Stimulated activated CD8-positive, alpha-beta memory T cell treated with anti-CD3 and anti-CD28 coated beads, Interleukin-2, amount 100 ng/mL, for 48 hours (primary cell): ENCODE data around the gene LIMD2.

Experiments used
- DNase-seq, 2 donors: peaks; one replicate each; pipeline ENCODE4 v3.0.0-alpha.2; 2020; ENCODE audit warnings: low read depth in 2 of 2

LIMD2 gene

DNA sequence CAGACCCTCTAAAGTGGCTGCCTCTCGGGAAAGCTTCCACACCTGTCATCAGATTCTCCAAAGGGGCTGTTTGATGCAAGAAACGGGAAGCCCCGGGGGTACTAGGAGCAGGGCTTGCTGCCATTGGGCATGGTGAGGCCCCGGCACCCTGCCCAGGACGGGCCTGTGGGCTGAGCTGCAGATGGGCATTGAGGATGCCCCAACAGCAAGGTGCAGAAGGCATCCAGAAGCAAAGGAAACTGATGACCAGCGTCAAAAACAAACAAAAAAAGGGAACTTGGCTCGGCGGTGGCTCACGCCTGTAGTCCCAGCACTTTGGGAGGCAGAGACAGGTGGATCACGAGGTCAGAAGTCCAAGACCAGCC lies 1.5 kb upstream of the LIMD2 start:
- no peak for DNase-seq

DNA sequence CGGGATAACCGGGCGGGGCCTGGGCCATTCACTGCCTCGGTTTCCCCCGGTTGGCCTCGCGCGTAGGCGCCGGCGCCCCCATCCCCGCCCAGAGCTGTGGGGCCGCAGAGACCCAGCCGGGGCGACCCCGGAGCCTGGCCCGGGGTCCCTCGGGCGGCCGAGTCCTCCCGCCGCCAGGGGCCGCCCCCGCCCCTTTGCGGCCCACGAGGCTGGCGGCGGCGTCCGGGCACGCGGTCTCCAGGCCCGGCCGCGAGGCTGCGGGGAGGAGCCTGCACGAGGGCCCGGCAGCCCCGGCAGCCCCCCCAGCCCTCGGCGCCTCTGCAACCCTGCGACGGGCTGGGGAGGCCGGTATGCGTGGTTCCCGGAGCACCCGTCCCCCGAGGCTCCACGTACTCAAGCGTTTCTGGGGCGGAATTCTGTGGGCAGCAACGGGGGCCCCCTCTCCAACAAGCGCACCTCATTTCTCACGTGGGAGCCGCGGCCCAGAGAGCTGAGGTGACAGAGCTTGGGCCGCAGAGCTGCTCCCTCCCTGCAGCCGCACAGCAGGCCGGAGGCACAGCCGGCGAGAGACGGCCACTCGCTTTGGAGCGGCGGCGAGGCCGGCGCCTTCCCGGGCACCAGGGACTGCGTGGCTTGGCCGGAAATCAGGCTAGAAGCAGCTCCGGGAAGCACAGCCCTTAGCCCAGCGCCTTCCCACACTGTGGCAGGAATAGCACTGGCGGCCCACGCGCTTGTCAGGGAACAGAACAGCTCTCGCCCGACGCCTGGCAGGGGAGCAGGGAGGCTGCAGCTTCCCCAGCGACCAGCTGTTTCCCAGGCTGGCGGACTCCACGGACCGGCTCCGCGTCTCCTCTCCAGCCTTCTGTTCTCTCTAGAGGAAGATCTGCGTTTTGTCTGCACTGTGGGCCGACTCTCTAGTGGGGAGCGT lies 867 bp upstream of the LIMD2 start:
- DNase-seq, result peak in 1 of 2 donors; percentile 49

DNA sequence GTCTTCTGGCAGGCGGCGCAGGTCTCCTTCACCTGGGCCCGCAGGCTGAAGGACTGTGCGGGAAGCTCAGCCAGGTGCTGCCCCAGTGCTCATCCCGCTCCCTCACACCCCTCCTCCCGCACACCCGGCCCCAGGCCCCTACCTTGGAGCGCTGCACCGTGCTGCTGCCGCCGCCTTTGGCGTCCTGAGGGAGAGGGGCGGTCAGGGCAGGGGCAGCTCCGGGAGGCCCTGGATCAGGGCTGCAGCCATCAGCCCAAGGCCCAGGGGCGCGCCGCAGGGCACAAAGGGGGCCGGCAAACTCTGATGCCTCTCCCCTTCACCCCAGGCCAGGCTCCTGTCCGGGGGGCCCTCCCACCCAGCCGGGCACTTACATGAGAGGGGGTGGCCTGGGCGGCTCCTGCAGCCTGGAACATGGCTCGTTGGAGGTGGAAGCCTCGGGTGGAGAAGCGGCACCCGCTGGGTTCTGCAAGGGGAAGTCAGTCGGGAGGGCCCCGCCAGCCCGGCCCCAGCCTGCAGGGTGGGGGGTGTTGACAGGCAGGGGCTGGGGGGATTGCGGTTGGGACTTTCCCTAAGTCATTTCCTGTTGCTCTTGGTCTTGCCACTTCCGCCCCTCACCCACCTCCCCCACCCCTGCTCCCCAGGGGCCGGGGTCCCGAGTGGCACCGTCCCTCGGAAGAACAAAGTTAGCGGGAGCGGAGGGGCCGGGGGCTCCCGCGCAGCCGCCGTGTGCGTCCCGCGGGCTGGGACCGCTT lies 863 bp downstream of the LIMD2 start:
- peak; percentile 64 to 76 for DNase-seq

DNA sequence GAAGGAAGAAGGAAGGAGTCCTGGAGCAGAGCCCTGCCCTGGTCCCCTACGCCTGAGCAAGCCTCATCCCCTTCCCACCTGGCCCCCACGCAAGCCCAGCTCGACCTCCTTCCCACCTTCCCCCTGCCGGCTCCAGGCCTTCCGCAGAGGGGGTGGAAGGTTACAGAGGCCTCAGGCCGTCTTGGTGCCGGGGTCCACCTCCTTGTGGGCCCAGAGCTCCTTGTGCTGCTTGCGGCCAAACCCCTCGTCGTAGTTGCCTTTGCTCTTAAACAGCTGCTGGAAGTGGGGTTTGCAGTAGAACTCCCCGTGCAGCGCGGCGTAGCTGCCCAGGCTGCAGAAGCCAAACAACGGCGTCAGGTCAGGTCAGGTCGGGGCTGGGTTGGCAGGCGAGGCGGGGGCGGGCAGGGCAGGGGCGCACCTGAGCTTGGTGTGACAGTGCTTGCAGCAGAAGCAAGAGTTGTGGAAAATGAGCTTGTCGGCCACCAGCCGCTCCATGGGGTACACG lies 1.5 kb downstream of the LIMD2 start:
- peak in 1 of 2 donors; percentile 30 for DNase-seq

DNA sequence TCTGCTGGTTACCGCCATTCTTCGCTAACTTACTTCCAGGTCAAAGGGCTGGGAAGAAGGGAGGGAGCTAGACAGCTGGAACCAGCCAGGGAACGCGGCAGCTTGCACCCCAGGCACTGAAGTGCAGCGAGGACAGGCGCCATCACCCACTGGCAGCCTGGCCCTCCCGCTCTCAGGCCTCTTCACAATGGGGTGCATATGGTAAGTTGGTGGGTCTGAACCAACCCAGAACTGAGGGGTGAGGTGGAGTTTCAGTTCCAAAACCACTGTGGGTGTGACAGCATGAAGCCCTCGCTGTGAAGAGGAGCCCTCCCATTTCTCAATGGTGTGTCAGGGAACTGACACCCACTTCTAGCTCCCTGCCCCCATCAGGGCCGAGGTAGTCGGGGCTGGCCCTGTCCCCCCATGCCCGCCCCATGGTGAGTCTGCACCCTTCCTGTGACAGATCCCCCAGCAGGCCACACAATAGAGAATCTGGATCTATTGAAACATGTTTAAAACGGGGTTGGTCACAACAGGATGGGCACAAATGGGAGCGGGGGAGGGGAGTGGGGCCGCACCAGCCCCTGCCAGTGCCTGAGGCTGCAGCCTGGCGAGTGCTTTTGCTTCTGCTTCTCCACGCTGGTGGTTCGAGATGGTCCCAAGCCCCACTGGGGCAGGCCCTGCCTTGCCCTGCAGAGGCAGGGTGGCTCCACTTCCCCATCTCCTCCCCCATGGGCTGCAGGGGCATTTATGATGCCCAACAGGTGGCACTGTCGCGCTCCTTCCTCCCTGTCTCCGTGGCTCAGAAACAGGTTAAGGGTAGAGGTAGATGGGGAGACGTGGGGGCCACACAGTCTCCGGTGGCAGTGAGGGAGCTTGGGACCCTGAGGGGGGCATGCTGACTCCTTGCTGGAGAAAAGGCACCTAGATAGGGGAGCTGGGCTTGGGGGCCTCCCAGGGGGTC lies 2.3 kb downstream of the LIMD2 start:
- peak; percentile 57 to 72 for DNase-seq

DNA sequence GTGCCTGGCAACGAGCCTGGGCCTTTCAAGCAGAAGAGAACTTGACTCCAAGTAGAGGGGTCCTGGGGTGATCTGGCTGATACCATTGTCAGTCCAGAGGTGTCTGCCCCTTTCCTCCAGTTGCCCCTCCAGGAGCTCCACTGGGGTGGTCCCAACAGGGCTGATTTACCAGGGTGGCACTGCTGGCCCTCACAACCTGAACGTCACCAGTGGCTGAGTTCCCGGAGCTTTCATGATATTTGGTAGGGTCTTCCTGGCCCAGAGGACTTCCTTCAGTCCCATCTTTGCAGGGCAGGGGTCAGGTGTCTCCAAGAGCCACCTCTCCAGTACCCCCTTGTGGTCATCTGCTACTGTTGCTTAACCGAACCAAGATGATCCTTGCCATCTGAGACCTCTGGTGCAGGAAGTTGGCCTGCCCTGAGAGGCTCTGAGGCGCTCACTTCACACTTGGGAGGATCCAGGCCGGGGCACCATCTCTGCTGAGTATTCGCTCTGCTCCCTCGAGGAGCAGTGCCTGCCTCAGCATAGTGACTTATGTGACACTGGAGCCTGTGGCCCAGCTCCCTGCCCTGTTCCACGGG lies 3.5 kb downstream of the LIMD2 start:
- DNase-seq, result no peak

DNA sequence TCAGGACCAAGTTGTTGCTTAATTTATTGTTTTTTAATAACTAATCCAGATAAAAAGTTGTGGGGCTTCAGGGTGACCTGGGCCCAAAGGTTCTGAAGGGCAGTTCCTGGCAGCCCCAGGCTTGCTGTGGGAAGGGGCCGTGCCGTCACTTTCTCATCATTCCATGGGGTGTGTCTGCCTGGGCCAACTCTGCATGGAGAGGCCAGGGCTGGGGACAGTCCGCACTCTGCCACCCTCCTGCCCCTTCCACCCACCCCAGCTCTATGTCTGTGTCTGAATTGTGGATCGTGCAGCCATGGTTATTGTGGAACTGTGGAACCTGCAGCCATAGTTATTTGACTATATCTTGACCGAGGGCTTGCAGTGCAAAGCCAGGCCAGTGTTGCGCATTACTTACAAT lies 4.0 kb downstream of the LIMD2 start:
- no peak for DNase-seq

DNA sequence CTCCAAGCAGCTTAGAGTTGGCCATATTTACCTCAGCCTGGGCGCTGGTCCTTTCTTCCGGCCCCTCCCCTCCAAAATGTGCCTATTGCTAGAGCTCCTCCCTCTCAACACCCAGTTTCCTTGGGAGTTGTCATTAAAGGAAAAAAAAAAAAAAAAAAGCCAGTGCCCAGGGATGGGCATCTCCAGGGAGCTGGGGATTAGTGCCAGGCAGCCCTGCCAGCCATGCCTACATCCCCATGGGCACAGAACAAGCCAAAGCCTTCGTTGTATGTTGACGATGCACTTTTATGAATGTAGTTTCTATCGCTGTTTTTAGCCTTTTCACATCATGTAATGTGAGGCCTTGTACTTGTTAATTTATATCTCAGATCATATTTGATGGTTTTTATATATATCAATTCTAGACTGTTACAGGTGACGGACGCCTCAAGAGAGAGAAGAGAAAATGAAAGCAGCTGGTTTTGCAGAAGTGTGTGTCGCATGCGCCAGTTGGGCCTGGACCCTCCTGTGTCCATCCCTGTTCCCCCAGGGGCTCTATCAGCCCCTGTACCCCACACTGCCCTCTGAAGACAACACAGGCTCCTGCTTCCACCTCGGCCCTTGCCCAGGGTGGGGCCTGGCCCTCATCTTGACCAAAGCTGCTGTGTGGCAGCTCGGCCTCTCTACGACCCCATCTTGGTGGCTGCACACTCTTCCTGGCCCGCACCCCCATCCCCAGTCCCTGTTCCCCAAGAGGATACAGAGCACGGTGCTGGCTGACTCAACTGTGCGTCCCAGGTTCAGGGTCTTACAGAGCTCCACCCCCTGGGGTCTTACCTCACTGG lies 4.8 kb downstream of the LIMD2 start:
- DNase-seq, result no peak

DNA sequence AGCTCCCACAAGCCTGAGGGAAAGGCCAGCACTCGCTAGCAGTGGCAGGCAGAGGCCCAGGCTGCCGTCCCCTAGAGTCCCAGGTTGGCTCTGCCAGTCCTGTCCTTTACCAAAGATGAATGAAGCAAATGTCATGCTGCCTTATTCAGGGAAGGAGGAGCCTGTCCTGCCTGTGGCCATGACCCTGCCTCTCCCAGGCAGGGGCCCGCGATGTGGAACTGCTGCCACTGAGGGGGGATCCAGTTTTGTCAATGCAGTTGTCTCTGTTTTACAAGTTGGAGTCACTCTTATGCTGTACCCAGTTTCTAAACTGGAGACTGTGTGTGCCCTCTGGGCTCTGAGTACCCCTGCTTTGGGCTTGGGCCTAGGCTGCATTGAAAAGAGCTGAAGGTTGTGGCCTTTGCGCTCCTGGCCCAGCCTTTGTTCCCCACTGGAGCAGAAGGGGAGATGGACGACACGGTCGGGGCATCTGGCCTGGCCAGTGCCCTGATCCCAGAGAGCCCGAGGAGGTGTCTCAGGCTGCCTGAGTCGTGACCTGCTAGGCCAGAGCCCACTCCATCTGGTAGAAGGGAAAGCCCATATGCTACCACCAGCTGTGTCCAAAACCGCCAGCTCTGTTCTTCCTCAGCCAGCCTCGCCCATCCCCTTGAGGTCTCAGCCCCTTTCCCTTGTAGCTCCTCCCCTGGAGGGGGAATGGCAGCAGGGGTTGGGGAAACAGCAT lies 5.5 kb downstream of the LIMD2 start:
- DNase-seq, result no peak

DNA sequence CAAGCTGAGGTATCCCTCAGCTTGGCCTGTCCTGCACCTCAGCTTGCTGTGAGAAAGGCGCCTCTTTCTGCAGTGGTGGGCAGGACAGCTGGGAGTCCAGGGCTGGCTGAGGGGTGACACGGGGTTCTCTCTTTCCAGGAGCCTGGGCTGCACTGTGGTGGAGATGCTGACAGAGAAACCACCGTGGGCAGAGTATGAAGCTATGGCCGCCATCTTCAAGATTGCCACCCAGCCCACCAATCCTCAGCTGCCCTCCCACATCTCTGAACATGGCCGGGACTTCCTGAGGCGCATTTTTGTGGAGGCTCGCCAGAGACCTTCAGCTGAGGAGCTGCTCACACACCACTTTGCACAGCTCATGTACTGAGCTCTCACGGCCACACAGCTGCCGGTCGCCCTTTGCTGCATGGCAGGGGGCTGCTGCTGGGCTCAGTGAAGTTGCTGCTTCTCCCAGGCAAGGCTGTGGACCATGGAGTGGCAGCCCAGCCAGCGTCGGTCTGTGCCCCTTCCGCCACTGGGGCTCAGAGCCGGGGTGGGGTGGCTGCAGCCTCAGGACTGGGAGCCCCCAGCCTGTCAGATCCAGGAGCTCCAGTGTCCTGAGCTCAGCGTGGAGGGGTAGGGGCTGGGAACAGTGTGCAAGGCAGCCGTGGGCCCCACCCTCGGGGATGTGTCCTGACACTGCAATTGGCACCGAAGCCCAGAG lies 6.4 kb downstream of the LIMD2 start:
- no peak for DNase-seq

DNA sequence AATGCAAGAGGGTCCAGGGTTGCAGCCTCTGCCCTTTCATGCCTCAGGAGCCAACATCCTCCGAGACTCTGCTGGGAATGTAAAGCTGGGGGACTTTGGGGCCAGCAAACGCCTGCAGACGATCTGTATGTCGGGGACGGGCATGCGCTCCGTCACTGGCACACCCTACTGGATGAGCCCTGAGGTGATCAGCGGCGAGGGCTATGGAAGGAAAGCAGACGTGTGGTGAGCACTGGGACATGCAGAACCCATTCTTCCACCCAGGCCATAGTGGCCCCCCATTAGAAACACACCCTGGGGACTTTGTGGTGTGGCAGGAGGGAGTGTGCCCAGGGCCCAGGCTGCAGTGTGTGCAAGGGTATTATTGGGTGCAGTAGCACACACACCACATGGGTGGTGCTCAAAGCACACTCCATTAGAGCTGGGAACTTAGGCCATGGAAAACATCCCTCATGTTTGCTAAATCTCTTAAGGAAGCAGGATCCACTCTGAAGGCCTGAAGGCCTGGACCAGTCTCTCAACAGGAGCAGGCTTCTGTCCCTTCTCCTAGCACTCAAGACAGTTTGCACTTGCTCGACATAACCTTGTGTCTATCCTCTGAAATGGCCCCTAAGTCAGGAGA lies 7.6 kb downstream of the LIMD2 start:
- DNase-seq, result no peak

DNA sequence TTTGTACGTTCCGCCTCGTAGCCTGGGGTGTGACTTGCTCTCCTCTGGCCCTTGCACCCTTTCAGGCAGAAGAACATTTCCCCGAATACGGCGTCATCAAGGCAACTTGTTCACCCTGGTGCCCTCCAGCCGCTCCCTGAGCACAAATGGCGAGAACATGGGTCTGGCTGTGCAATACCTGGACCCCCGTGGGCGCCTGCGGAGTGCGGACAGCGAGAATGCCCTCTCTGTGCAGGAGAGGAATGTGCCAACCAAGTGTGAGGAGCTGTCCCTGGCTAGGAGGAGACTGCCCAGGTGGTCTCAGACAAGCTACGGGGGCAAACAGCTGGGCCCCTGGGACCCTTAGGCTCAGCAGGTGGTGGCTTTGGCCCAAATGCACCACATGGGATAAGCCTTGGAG lies 10.4 kb downstream of the LIMD2 start:
- no peak for DNase-seq

DNA sequence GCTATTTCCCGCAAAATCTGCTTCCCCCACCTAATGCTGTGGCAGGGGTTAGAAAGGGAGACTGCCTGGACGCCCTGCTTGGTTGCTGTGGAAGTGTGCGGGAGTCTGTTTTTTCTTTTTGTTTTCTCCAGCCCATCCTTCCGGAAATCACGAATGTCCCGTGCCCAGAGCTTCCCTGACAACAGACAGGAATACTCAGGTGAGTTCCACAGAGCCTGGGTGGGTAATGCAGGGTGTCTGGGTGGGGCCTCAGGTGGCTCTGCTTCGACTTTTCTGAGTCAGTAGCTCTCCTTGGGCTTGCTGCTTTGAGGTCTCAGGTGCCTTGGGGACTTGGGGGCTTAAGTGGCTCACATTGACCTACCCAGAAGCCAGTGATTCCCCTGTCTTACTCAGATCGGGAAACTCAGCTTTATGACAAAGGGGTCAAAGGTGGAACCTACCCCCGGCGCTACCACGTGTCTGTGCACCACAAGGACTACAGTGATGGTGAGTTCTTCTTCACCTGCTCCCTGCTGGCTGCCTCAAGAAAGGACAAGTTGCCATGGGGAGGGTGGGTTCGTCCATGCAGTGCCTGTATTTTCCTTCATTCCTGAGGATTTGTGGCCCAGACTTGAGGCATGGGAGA lies 11.4 kb downstream of the LIMD2 start:
- no peak for DNase-seq

DNA sequence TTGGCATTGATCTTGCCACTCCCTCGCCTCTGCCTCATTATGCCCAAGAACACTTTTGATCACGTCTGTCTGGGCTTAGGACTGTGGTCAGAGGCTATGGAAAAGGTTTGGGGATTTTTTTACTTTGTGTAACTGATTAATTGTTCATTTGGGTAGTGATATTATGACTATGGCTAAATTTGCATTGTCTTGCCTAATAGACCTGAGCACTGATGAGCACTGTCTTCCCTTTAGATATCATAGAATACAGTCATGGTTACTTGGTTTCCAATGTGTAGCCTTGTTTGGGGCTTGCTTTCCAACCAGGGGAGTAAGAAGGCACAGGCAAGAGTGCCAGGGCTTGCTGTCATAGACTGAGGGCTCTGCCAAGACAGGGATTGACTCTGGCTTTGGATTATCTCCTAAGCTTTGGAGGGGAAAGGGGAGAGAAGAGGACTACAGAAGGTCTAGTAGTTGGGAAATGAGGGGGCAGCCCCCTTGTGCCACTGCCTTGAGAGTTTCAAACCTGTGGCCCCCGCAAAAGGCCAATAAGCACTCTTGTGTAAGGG lies 13.7 kb downstream of the LIMD2 start:
- no peak for DNase-seq

DNA sequence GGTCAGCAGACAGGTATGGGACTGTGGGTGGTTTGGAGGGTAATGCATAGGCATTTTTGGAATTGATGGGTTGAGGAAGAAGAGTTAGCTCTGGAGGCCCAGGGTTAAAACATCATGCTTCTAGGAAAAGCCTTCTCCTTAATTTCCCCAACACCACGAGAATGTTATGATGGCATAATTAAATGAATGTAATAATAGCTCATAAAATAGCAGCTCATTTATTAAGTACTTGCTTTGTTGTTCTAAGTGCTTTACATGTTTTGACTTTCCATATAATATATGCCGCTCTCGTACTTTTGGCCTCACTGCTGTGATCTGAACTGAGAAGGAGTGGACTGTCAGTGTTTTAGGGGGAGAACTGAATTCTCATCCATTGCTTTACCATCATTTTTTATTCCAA lies 14.3 kb downstream of the LIMD2 start:
- no peak for DNase-seq

DNA sequence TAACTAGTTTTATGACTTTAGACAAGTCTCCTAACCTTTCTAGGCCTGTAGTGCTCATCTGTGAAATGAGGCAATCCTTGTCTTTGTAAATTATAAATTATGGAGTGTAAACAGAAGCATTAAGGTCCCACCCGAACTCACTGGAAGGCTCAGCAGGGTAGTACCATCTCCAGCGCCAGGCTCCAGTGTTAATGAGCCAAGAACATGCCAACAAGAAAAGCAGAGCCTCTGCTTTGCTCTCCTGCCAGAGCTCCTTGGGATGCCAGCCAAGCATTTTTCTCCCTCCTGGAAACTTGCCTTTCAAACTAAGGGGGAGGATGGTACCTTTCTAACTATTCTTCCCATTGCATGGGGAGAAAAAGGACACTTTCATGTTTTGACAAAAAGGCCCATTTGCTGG lies 14.9 kb downstream of the LIMD2 start:
- DNase-seq, result no peak

DNA sequence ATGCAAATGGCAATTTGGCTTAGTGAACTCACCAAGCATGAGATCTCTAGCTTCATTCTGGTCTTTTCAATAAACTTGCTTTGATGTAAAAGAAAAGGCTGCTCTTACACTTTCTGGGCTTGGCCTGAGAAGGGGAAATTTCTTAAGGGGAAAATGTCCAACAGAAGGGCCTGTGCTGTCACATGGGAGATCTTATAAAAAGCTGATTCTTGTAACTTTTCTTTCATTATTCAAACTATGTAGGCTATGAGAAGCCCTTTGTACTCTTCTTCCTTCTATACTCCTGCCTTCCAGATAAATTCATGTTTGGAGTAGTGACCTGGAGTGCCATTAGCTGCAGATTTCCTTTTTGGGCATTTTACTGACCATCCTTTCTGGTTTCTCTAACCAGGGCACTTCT lies 16.9 kb downstream of the LIMD2 start:
- no peak for DNase-seq

DNA sequence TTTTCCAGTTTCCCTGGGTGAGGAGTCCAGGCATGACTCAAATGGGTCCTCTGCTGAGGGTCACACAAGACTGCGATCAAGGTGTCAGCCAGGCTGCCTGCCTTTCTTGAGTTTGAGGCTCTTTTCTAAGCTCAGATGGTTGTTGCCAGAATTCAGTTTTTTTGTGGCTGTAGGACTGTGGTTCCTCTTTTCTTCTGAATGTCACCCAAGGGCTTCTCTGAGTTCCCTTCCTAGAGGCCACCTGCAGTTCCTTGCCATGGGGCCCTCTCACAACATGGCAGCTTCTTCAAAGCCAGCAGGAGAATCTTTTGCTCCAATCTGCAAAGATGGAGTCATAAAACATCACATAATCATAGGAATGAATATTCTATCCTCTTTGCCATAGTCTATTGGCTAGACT lies 17.5 kb downstream of the LIMD2 start:
- DNase-seq, result no peak
